HG02588 (cell line): Measurements from ENCODE around the gene JMJD4.
"Not testable (repeated sequence)": the region's sequence is repeated elsewhere in the genome, so short reads cannot be mapped to it uniquely, and the experiment has no call there.

ENCODE experiments used
- ATAC-seq: cut with Tn5 transposase; IDR thresholded peaks from one replicate; pipeline ENCODE4 v1.9.1; 2021; ENCODE audit warnings: mild to moderate bottlenecking, moderate library complexity; ENCODE audit not compliant: unreplicated experiment

Gene JMJD4

DNA sequence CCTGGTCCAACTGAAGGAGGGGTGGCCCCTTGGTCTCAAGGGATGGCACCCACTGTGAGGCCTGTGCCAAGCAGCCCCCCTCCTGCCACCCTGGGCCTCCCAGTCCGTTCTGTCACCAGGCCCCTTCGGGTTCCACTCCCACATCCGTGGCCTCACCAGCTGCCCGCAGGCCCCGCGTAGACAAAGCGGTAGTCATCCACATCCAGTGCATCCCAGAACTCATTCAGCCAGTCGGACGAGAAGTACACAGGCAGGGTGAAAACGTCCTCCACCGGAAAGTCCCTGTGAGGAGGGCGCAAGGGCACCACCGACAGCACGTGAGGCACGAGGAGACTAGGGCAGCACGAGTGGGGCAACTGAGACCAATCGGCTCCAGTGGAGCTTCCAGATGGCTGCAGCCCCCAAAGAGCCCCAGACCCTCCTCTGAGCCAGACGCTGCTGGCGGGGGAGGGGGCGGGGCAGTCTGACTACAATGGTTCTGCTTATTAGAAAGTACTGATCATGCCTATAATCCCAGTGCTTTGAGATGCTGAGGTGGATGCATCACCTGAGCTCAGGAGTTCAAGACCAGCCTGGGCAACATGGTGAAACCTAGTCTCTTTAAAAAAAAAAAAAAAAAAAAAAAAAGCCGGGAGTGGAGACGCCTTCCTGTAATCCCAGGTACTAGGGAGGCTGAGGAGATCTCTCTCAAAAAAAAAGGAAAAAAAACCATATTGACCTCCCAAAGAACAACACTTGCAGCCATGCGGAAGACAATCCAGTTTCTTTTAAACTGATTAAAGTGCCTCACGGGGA is 1.2 kb downstream of the JMJD4 start:
- ATAC-seq: no peak

DNA sequence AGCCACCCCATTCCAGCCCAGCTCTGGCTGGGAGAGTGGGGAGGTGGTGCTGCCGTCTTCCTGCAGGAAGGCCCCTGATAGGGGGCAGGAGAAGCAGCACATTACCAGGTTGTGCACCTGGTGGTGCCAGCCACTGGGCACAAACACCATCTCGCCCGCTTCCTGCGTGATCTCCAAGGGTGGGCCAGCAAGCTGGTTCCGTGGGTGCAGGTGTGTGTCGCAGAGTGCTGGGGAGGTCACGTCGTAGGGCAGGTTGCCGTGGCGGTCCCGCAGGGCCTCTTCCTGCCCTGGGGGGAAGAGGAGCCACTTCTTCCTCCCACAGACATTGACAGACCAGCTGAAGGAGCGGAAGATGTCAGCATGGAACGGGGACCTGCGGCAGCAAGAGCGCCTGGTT is 1.8 kb downstream of the JMJD4 start:
- ATAC-seq: no peak

DNA sequence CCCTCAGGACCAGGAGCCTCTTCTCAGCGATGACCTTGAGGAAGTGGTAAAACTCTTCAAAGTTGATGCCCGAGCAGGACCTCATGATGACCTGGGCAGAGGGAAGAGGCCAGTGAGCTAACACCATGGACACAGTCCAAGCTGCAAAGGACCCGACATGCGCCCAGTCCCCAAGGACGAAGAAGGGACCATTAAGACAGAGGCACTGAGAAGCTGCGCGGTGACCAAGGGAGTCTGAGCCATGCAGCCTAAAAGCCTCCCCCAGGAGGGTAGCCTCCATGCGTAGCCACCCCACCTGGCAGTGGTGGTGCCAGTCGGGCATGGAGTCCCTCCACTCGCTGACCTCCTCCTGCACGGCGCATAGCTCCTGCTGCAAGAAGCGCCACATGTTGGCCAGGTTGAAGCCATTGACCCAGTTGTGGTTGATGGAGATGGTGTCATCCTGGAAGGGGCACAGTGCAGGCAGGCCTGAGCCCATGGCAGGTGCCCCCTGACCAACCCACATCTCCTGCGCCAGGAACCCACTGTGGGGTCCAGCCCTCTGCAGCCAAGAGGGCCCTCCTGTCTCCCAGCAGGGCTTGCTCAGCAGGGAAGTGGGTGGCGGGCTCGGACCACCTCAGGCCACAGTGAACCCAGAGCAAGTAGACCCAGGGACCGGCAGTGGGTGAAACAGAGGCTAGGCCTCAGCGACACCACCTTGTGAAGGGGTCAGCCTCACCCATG is 2.4 kb downstream of the JMJD4 start:
- ATAC-seq: no peak

DNA sequence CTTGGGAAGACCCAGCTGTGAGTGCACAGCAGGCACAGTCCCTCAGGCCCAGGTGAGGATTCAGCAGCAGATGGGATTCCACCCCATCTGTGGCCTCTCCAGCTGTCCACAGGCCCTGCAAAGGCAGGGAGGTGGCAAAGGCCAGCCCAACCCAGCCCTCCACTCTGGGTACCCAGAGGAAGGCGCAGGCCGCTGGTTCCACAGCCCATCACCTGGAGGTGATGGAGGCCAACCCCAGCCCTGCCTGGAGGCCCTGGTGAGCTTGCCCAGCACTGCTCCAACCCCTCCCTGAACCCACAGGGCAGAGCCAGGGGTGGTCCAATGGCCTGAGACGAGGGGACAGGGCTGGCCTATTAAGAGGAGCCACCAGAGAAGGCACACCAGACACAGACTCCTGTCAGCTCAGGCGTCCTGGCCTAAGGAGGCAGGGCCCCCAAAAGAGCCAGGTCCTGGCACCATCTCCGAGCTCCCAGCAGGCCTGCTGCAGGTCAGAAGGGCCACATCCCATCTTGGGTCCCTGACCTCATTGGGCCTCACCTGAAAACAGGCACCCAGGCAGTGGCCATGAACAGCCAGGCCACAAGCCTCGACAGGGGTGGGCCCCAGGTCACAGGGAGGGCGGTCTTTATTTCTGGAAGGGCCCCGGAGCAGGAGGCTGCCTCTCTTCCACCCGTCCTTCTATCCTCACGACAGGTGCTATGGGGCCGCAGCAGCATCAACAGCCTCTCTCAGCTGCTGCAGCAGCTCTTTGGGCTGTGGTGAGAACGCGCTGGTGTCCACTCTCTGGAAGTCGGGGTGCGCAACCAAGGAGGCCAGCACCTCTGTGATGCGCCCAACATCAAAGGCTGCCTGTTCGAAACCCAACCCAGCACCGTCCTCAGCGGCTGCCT is 3.2 kb downstream of the JMJD4 start:
- no peak for ATAC-seq

DNA sequence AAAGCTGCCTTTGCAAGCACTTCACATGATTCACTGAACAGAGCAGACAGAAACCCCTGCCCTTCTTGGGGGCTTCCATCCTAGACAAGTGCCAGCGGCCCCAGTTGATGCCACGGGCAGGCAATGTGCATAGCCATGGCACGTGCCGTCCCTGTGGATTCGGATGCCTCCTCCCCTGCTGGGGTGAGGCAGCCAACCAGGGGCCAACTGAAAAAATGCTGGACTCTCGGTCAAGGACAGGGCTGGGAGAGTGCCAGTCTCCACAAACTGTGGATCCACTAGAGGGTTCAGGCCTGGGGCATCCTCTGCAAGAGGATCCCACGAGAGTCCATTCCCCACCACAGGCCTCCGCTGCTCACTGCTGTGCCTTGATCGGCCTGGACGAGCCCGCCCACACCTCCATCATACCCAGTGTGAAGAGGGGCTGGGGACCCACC is 3.8 kb downstream of the JMJD4 start:
- no peak for ATAC-seq

DNA sequence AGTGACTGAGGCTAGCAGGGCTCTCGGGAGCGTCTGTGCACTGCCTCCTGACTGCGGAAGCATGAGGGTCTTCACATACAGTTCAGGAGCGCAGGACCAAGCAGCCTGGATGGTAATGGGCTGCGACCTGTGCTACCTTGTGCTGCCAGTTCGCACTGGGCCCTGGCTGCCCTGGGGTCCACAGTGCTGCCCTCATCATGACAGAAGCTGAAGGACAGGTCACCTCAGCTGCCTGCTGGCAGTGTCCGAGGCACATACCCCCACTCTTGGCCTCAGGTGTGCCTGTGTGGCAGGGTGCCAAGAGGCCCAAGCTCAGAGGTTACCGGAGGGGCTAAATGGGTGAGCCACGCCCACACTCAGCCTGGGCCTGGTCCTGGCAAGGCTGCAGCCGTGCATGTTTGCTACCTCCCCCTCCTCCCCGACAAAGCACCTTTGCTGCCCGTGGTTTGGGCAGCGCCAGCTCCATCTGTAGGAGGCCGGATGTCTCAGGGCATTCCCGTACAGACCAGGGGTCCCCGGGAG is 4.4 kb downstream of the JMJD4 start:
- ATAC-seq: no peak

DNA sequence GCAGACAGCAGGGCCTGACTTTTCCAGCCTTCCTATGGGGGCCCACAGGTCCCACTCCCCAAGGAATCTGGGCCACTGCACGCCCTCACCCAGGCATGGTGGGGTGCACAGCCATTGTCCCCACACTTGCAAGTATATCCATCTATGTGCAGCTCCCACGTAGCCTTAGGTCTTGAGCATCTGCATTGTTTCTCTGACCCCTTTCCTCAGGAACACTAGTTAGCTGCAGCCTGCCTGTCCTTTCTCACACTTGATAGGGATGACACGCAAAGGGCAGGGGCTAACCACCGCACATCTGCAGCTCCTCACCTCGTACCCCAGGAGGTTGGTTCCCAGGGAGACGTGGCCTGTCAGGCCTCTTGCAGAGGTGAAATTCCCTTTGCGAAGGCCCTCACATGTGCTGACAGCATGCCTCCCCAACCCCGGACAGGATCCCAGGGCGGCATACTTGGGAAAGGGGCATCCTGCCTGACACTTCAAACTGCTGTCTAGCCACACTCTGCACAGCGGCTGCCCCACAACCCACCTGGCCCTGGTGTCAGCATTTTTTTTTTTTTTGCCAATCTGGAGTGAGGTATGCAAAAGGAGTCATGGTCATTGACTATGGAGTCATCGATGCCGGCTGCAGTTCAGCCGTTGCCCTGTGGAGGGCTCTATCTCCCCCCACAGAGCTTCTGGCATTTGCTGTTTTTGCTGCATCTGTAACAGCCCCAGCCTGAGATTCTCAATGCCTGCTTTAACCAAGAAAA is 5.0 kb downstream of the JMJD4 start:
- ATAC-seq: no peak

DNA sequence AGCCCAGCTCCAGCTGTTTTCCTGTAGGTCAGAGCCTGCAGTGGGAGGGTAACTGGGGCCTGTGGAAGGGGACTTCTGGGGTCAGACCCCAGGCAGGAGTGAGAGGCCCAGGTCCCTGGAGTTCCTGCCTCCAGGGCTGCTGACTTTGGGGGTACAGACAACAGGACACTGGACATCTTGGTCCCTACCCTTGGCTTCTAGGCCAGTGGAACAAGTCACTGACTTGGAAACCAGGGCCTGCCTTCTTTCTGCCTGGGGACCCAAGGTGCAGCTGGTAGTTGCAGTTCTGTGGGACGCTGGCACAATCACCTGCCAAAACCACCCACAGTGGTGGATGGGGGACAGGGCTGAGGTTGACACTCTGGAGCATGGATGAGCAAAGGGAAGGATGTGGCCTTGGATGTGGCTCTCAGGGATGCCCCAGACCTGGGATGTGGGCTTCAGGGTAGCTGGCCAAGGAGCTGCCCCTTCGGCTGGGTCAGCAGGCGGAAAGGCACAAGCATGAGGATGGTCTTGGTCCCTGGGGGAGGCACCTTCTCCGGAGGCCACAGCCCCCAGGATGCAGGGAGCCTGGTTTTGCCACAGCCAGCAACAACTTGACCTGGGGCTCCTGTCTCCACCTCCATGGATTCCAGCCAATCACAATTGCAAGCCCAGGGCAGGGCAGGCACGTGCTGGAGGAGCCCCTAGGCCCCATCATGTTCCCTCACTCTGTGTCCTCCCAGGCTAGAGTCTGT is 5.8 kb downstream of the JMJD4 start:
- no peak for ATAC-seq

DNA sequence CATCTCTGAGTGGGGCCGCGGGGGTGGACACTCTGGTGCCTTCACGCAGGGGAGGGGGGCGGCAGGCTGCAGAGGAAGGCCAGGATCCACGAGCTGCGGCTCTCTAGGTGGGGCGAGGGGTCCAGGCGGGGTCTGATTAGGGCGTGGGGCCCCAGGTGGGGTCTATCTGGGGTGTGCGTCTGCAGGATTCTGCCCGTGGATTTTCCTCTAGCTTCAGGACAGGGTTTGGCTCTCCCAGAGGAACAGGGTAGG is 6.3 kb downstream of the JMJD4 start:
- ATAC-seq: no peak

DNA sequence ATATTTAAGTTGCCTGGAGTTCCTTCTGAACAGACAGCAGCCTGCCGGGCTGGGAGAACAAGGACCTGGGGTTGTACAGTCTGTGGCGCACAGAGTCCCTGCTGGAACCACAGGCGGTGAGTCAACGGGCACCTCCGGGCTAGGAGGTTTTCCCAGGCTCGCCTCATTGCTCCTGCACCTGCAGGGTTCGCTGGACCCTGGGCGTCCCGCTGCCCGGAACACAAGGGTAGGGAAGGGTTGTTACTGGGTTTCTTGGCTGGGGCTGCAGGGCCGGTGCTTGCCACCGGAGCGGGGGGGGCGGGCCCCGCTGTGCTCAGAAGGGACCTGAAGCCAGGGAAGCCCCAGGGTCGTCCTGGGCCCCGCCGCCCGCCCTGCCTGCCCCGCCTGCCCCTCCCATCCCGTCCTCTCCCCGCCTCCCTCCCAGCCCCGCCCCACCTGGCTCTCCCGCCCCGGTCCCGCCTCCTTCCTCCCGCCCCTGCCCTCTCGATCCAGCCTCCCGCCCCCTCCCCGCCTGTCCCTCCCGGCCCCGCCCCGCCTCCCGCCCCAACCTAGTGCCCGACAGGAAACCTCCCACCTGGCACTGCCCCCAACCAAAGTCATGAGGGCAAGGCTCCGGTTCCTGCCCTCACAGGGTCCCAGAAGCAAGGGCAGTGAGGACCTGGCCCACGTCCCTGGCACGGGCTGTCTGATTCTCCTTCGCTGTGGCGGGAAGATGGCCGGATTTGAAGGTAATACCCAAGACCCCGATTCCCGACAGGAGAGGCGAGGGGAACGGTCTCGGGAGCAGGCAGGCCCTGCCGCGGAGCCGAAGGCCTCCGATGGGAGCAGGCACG is 6.8 kb downstream of the JMJD4 start:
- peak; percentile 42 for ATAC-seq

DNA sequence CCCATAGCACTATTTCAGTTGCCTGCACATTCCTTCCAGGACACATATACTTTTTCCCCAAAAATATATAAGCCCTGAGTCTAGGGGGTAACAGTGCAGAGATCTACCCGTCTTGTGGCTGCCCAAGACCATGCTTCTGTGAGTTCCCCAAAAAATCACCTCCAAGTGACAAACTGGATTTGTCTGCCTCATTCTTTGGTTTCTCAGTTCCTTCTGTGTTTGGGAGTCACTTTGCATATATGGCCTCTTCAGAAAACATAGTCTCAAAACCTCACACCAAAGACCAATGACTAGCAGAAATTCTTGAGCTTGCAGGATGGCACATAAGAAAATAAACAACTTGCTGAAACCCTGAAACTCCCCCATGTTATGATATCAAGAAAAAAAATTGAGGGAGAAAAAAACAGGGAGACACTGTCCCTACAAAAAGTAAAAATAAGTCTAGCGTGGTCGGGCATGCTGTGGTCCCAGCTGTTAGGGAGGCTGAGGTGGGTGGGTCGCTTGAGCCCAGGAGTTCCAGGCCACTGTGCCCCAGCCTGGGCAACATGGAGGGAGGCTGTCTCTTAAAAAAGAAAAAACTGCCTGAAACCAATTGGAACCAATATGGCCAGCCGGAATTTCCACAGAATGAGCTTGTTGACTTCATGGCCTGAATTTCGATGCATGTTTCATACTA is 8.0 kb downstream of the JMJD4 start:
- no peak for ATAC-seq

DNA sequence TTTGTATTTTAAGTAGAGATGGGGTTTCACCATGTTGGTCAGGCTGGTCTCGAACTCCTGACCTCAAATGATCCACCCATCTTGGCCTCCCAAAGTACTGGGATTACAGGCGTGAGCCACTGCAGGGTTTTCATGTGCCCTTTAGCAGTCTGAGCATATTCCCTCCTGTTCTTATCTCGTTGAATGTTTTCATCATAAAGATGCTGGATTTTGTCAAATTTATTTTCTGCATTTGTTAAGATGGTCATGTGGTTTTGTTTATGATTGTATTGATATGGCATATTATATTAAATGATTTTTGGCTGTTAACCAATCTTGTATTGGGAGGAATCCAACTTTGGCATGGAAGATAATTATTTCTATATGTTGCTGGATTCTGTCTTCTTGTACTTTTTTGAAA is 8.8 kb downstream of the JMJD4 start:
- ATAC-seq: no peak

DNA sequence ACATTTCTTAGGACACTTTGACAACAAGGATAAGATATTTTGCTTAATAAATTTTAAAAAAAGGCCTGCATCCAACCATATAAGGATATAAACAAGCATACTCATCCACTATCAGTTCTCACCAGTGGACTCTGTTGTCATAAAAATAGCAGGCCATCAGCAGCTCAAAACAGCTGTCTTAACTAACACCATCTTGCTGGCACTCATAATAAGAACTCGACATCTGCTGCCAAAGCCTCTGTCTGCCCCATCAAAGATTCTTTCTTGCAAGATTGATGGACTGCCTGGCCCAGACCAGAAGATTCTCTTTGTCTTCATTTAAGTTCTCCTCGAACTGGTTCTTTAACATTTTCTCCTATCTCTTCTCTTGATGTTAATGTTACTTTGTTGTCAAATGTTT is 10.1 kb downstream of the JMJD4 start:
- no peak for ATAC-seq

DNA sequence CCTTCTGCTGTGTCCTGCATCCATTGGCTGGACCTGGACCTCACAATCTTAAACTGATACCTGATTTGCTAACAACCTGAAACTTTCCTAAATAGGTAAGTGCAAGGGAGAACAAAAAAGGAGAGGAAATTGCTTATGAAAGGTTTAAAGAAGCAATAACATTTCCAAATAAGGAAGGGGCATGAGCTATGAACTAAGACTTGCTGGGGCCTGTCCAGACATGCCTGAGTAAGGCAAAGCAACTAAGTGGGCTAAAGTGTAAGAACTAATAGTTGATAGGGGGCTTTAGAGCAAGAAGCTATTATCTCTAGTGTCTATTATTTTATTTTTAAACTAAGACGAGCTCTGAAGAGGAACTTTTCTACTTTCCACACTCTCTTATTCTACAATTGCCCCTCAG is 11.6 kb downstream of the JMJD4 start:
- no peak for ATAC-seq

DNA sequence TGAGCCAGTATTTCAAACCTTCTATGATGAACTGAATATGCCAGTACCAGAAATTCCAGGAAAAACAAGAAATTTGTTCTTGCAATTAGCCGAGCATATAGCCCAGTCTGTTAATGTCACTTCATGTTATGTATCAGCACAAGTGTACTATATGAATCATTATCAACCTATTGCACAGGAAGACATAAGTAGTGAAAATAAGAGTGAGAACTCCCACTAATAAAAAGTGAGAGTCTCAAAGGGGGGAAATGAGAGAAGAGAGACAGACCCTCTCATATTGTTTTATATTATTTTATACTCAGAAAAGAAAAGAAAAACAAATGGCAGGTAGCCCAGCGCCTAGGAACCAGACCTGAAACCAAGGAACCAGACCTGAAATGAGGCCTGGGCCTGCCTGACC is 16.2 kb downstream of the JMJD4 start:
- no peak for ATAC-seq

DNA sequence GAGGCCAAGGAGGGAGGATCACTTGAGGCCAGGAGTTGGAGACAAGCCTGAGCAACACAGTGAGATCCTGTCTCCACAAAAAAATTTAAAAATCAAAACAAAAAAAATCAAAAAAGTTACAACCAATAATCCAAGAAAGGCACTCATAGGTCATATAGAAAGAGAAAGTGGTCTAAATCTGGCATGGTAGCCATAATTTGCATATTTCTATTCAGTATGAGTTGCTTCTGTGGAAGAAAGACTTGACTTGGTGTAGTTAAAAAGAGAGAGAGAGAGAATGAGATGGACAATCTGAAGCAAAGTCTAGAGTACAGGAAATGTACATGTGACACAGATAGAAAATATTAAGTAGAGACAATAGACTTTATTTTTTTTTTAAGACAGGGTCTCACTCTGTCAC is 22.5 kb downstream of the JMJD4 start:
- no peak for ATAC-seq

DNA sequence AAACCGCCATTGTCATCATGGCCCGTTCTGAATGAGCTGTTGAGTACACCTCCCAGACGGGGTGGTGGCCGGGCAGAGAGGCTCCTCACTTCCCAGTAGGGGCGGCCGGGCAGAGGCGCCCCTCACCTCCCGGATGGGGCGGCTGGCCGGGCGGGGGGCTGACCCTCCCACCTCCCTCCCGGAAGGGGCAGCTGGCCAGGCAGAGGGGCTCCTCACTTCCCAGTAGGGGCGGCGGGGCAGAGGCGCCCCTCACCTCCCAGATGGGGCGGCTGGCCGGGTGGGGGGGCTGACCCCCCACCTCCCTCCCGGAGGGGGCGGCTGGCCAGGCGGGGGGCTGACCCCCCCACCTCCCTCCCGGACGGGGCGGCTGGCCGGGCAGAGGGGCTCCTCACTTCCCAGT is 24.6 kb downstream of the JMJD4 start:
- ATAC-seq: not testable (repeated sequence)

DNA sequence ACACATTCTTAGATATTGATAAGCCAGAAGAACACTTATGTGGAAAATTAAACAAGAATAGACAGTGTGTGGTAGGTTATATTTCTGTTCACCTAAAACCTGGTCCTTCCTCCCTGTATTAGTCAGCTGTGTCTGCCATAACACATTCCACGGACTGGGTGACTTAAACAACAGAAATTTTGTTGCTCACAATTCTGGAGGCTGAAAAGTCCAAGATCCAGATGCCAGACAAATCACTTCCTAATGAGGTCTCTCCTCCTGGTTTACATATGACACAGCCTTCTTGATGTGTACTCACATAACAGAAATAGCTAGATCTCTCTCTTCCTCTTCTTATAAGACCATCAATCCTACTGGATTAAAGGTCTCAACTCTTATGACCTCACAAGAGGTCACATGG is 25.7 kb downstream of the JMJD4 start:
- ATAC-seq: no peak

DNA sequence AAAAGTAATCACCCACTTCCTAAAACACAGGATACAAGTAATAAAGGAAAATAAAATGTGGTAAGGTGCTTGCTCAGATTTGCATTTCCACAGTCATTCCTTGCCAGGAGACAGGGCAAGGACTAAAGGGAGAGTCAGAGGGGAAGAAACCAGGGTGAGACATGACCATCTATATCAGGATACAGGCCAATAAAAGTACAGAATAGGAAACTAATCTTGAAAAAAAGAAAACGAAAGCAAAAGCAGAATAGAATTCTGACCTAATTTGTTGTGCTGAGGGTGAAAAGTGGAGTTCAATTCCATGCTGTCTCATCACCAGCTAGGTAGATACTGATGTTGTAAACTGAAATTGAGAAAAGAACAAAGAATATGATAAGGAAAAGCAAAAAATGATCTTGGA is 27.3 kb downstream of the JMJD4 start:
- ATAC-seq: no peak
